Body of pancreas (tissue), 4 donors: ENCODE measurements around the gene PSIP1.

Experiments
- CTCF ChIP-seq, 7 experiments: fragments of 450-650 bp in 4 of 7; fragments of 200-600 bp in 3 of 7; sonication (generic) in 3 of 7; IDR thresholded peaks; one replicate each; pipeline ENCODE4 v1.5.1; 2016 to 2019; ENCODE audit warnings: antibody characterized with exemption in 7 of 7
- POLR2A ChIP-seq, 3 donors: fragments of 450-650 bp; IDR thresholded peaks; one replicate each; pipeline ENCODE4 v1.6.1; 2016; ENCODE audit warnings: antibody characterized with exemption in 3 of 3, mild to moderate bottlenecking in 2 of 3

GRCh38 chr9:15426019-15426418, 84.8 kb downstream of the PSIP1 start:
- TF ChIP-seq CTCF (IDR thresholded peaks at IDR 0.05) (no peak), POLR2A (IDR thresholded peaks at IDR 0.05) (no peak)
